ENCODE measurements around the gene SREBF1.
A peak's percentile ranks its signal among the peaks of the same experiment; 100 is the strongest.

SREBF1 gene

DNA sequence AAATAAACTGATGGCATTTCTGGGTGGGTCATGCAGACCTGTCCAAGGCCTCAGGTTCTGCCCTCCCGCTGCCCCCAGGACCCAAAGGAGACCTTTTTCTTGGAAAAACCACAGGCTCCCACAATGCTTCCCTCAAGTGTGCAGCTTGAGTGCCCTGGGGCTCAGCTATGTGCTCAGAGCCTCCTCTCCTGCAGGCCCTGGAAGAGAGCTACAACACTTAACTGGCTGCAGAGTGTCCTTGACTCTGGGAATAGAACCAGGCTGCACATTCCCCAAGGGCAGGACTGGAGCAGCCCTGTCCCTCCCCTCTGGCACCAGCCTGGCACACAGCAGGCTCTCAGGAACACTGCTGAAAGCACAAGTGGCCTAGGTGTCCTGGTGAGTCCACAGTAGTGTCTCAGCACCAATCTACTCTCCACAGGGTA is 4.8 kb upstream of the SREBF1 start:
- no peak overlapping the region for H3K4me3 ChIP-seq (ENCODE audit: low read depth, low read length)
- CTCF ChIA-PET: interaction anchor here (0.7 to 1.8 kb wide), 6 partner anchors 8 to 192 kb away, joined by 3 to 6 read pairs (median 3); no protein-coding TSS in a partner anchor
- TF ChIP-seq, protein P1, sequence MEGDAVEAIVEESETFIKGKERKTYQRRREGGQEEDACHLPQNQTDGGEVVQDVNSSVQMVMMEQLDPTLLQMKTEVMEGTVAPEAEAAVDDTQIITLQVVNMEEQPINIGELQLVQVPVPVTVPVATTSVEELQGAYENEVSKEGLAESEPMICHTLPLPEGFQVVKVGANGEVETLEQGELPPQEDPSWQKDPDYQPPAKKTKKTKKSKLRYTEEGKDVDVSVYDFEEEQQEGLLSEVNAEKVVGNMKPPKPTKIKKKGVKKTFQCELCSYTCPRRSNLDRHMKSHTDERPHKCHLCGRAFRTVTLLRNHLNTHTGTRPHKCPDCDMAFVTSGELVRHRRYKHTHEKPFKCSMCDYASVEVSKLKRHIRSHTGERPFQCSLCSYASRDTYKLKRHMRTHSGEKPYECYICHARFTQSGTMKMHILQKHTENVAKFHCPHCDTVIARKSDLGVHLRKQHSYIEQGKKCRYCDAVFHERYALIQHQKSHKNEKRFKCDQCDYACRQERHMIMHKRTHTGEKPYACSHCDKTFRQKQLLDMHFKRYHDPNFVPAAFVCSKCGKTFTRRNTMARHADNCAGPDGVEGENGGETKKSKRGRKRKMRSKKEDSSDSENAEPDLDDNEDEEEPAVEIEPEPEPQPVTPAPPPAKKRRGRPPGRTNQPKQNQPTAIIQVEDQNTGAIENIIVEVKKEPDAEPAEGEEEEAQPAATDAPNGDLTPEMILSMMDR (IDR thresholded peaks at IDR 0.05; ENCODE audit: insufficient read depth, low read length, missing control alignments): no peak
- POLR2A ChIA-PET: no interaction called here
- DNase-seq (ENCODE audit: low read depth, low spot score): no peak

DNA sequence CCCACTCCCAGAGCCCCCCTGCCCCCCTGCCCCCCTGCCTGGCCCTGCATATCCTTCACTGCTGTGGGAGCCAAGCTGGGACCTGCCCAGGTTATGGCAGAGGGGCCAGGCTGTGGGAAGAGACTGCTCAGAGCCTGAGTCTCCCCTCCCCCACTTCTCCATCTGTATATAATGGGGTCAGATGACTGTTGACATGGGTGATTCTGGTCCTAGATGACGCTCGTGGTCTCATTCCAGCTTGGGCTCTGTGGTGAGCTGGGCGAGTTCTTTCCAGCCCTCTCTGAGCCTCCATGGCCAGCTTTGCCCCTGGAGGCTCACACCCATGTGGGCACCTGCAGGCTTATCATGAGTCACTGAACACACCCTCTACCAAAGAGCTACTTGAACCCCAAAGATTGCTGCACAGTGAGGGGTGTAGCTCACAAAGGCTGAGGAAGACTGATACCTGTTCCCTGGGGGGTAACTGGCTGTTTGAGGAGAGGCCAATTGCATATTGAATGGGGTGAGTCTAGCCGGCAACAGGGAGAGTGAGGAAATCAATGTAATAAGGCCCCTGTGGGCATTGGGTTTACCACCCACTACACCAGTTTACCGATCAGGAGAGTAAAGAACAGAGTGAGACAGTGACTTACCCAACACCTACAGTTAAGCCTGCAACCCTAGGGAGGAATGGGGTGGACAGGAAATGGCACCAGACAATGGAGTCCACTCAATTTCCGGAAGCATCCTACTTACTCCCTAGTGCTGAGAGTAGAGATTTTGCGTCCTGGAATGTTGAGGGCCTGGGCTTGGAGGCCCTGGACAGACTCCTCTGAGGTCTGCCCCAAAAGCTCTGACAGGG is 4.2 kb upstream of the SREBF1 start:
- ChIA-PET POLR2A (no interaction called here), CTCF (interaction anchor here (0.7 to 1.8 kb wide), 8 partner anchors 8 to 161 kb away, joined by 3 to 6 read pairs (median 3); no protein-coding TSS in a partner anchor)
- TF ChIP-seq, protein P1 (IDR thresholded peaks at IDR 0.05; ENCODE audit: insufficient read depth, low read length, missing control alignments): no peak
- peak overlapping the region; percentile 57 for H3K4me3 ChIP-seq (ENCODE audit: low read depth, low read length)
- DNase-seq (ENCODE audit: low read depth, low spot score): no peak

DNA sequence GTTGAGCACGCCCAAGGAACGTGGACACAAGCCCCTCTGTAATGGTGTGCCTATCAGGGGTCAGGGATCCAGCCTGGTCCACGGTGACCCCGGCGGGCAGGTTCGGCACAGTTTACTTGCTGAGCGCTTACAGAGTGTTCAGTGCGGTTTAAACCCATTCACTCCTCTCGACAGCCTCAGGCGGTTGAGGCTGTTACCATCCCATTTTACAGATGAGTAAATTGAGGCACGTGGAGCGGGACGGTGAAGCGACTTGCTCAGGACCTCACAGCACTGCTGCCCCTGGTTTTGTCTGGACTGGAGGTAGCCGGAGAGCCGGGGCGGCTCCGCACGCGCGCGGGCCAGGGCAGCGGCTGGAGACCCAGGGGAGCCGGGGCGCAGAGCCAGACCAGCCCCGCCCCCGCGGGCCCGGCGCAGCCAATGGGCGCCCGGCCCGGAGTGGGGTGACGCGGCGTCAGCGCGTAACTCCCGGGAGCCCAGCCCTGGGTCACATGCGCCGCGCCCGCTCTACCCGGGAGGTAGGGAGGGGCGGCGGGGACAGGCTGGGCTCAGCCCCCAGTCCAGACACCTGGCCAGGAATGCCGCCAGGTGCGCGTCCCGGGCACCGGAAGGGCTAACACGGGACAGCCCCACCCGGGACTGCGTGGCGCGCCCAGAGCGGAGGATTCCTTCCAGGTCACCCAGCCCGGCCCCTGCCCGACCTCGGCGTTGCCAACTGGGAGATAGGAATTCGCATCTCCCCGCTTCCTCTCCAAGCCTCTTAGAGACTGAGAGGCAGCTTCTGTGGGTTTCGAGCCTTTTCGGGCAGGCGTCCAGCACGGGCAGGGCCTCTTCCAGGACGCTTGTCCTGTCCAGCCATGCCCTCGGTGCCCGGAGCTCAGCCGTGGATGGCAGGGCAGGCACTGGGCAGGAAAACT is 3.3 kb upstream of the SREBF1 start:
- peak overlapping the region; percentile 57 for H3K4me3 ChIP-seq (ENCODE audit: low read depth, low read length)
- ChIA-PET POLR2A (interaction anchor here (0.6 kb wide), 1 partner anchor 193 kb away, joined by 4 read pairs; no protein-coding TSS in a partner anchor), CTCF (interaction anchor here (0.7 to 2.5 kb wide), 5 partner anchors 19 to 160 kb away, joined by 3 to 9 read pairs (median 4); no protein-coding TSS in a partner anchor)
- peak; percentile 53 for DNase-seq (ENCODE audit: low read depth, low spot score)
- TF ChIP-seq, protein P1 (IDR thresholded peaks at IDR 0.05; ENCODE audit: insufficient read depth, low read length, missing control alignments): no peak

DNA sequence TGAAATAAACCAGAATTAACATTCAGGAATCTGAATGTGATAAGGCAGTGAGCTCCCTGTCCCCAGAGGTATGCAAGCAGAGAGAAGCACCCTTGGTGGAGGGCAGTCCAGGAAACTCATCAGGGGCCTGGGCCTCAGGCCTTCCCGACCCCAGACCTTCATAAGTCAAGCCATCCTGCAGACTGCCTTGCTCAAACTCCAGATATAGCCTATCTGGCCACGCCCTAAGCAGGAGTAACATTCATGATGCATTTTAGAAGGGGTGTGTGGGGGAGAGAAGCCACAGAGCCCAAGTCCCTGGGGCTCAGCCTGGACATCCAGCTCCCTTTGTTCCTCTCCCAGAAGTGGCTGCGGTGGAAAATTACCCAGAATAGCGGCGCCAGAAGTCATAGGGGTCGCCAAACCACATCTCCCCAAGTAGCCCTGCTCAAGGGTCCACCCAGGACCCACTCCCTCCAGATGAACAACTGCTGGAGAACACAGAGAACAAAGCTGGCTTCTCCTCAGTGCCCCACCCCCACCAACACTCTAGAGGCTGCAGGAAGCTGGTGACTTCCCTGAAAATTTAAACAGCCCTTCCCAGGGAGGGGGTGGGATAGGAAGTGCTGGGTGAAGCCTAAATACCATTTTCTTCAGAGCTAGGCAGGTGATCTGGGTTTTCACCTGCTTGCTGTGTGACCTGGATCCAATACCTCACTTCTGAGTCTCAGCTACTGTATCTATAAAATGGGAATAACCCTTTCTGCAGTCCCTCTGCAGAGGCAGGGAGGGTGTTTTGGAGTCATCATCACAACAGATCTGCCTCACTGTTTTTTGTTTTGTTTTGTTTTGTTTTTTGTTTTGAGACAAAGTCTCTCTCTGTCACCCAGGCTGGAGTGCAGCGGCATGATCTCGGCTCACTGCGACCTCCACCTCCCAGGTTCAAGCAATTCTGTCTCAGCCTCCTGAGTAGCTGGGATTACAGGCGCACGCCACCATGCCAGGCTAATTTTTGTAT is 1.5 kb upstream of the SREBF1 start:
- POLR2A ChIA-PET: interaction anchor here (0.9 kb wide), 1 partner anchor 156 kb away, joined by 3 read pairs; no protein-coding TSS in a partner anchor
- no peak overlapping the region for H3K4me3 ChIP-seq (ENCODE audit: low read depth, low read length)
- TF ChIP-seq, protein P1 (IDR thresholded peaks at IDR 0.05; ENCODE audit: insufficient read depth, low read length, missing control alignments): no peak
- no peak for DNase-seq (ENCODE audit: low read depth, low spot score)
- CTCF ChIA-PET: interaction anchor here (1.0 to 2.5 kb wide), 5 partner anchors 11 to 160 kb away, joined by 3 to 9 read pairs (median 4); no protein-coding TSS in a partner anchor

DNA sequence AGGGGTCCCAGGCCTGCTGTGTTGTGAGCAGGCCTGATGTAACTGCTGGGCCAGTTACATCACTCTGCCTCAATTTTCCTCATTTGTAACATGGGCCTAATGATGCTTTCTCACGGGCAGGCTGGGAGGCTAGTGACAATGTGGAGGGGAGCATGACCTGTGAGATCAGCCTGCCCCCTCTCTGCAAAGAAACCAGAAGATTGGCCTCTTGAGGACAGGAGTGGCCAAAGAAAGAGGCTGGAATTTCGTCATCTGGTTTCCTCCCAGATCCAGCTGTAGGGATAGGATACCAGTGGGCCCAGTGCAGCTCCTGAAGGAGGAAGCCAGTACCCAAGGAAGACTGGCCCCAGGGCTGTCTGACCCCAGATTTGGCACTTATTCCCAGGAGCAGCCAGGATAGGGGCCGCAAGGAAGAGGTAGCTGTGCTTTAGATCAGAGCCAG is 615 bp upstream of the SREBF1 start:
- ChIA-PET POLR2A (interaction anchor here (0.9 to 1.7 kb wide), 2 partner anchors 12 to 155 kb away, joined by 3 to 6 read pairs; no protein-coding TSS in a partner anchor), CTCF (interaction anchor here (1.0 to 2.5 kb wide), 5 partner anchors 12 to 196 kb away, joined by 4 to 9 read pairs (median 5); no protein-coding TSS in a partner anchor)
- DNase-seq (ENCODE audit: low read depth, low spot score): no peak
- TF ChIP-seq, protein P1 (IDR thresholded peaks at IDR 0.05; ENCODE audit: insufficient read depth, low read length, missing control alignments): no peak
- H3K4me3 ChIP-seq (ENCODE audit: low read depth, low read length): peak overlapping the region; percentile 93

Data from AG04449 (cell line).